Endothelial cell of hepatic sinusoid (primary cell): ENCODE results near the gene MAP4K2.

ENCODE experiments used
- in situ Hi-C: cut with HindIII; loops from 2 replicates; pipeline ENCODE4 v1.10.0; 2017; ENCODE audit warnings: low sequenced_read_pairs

MAP4K2 gene

DNA sequence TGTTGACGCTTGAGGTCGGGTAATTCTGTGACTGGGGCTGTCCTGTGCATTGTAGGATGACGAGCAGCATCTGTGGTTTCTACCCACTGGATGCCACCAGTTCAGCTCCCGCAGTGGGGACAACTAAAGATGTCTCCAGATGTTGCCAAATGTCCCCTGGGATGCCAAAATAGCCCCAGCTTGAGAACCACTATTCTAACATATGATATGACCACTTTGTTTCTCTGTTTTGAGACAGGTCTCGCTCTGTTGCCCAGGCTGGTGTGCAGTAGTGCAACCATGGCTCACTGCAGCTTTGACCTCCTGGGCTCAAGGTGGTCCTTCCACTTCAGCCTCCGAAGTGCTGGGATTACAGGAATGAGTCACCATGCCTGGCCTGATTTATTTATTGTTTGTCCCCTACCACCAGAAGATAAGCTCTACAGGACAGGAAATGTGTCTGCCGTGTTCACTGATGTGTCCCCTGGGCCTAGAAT, 11.7 kb upstream of the MAP4K2 start:
- in situ Hi-C loops = no loop called here

DNA sequence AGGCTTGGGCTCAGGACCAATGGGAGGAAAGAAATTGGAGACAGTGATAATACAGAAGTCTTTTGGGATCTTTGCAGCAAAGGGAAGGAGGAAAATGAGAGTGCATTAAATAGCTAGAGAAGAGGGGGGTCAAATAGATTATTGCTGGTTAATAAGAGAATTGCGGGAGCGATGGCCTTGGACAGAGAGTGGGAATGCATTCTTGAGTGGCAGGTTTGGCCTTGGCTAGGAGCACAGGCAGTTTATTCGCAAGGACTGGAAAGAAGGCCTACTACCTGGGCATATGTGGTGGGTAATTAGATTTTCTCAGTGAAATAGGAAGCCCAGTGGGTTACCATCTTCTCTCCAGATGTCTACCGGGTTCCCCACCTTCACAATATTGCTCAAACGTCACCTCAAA, 10.8 kb upstream of the MAP4K2 start:
- in situ Hi-C loops = no loop called here

DNA sequence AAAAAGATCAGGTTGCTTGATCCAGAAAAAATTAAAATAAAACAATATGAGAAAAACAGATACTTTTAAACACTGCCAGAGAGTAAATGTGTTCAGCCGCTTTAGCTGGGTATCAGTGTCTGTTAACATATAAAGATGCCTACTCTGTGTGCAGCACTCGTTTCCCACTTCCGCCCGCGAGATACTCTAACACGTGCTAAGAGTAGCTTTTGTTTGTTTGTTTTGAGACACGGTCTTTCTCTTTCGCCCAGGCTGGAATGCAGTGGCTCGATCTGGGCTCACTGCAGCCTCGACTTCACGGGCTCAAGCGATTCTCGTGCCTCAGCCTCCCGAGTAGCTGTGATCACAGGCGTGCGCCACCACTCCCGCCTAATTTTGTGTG, 7.9 kb upstream of the MAP4K2 start:
- in situ Hi-C loops = no loop called here

DNA sequence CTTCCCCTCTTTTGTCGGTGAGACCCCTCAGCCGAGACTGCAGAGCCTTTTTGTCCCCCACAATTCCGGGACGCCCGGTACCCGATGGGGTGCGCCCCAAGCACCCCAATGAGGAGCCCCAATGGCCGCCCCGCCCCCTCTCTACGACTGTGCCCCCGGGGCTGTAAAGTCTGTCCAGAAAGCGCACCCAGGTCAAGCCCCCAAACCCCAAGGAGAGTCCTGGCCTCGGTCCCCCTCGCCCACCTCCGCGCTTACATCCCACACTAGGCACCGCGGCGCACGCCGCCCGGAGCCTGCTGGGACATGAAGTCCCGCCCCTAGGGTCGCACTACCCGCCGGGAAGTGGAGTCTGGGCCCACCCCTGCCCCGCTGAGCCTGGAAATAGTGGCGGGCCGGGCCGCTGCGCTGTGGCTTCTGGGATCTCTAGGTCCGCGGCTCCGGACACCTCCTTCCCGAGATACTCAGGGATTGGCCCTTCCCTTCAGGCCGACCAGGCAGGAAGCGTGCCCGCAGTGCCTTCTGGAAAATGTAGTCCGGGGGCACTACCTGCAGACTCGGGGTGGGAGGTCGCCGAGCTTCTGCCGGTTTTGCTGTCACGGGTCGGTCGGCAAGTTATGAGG, 7.4 kb upstream of the MAP4K2 start, which contains the start of gene MEN1:
Gene MEN1, minus strand, starts transcription at position 281 of the 620 bp plus-strand sequence. CDS start 442 bp downstream, outside the sequence.
- in situ Hi-C loops = no loop called here

DNA sequence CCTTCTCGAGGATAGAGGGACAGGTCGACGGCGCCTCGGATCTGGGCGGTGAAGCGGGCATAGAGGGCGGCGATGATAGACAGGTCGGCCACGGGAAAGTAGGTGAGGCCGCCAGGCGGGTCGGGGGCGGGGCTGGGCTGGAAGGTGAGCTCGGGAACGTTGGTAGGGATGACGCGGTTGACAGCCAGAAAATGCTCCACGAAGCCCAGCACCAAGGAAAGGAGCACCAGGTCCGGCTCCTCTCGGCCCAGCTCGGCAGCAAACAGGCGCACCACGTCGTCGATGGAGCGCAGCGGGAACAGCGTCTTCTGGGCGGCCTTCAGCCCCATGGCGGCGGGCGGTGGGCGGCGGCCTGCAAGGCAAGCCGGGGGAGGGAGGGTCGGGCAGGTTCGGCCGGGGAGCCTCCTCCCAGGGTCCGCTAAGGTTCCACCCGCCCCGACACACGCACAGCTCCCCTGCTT, 6.8 kb upstream of the MAP4K2 start:
- in situ Hi-C loops = no loop called here

DNA sequence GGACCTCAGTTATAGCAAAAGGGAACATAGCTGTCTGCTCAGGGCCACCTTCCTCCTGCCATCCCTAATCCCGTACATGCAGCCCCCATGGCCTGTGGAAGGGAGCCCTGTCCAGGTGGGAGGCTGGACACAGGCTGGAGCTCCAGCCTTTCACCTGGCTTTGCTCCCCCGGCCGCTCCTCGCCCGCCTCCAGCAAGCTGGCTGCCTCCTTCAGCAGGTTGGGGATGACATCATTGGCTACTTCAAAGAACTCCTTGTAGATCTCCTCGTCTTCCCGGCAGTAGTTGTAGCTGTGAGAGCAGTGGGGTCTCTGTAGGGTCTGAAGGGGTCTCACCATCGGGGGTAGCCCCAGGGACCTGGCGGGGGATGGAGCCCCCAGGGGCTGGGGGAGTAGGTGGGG, 2.5 kb upstream of the MAP4K2 start:
- in situ Hi-C loops = no loop called here

DNA sequence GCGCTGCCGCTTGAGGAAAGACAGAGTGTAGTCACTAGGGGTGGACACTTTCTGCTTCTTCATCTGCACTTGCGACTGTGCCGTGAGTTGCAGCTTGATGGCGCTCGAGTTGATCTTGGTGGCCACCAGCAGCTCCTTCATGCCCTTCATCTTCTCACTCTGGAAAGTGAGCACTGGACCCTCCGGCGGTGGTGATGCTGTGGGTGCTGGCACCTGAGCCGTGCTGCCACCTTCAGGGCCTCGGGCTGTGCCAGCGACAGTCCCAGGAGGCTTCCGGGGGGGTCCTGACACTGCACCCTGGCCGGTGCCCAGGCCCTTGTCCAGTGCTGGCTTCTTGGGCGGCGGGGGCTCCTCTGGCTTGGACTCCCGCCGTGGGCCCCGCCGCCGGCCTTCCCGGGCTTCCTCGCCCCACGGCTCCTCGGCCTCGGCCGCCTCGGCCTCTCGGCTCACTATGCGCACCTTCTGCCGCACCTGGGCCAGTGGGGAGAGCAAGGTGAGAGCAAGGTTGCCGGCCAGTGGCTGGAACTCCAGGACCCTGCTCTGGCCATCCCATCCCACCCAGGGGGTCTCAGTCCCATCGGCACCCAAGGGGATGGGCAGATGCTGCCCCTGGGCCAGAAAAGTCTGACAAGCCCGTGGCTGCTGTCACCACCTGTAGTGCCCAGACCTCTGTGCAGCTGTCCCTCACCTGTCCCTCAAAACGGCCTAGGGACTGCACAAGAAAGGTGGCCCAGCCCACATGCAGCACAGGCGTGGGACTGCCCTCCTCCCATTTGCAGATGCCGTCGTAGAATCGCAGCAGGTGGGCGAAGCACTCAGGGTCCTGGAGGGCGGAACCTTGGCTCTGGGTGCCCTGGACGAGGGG, 1.6 kb upstream of the MAP4K2 start:
- in situ Hi-C loops = no loop called here

DNA sequence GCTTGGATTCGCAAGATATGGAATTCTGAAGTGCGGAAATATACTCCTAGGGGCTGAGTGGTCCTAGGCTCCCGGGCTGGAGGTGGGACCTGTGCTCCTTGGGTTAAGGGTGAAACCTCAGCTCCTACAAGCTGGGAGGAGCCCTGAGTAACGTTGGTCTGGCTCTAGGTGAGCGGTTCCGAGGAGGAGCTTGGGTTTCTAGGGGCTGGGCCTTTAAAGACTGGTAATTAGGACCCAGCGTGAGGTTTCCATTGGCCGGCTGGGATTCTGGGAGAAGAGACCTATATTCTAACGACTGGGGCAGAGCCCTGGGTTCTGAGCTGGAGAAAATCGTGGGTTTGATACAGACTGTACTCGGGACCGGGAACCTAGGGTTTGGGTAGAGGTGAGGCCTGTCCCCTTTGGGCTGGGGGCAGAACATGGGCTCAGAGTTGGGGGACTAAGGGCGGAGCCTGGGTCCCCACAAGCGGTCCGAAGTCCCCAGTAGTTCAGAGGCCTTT, 882 bp upstream of the MAP4K2 start:
- in situ Hi-C loops = no loop called here

DNA sequence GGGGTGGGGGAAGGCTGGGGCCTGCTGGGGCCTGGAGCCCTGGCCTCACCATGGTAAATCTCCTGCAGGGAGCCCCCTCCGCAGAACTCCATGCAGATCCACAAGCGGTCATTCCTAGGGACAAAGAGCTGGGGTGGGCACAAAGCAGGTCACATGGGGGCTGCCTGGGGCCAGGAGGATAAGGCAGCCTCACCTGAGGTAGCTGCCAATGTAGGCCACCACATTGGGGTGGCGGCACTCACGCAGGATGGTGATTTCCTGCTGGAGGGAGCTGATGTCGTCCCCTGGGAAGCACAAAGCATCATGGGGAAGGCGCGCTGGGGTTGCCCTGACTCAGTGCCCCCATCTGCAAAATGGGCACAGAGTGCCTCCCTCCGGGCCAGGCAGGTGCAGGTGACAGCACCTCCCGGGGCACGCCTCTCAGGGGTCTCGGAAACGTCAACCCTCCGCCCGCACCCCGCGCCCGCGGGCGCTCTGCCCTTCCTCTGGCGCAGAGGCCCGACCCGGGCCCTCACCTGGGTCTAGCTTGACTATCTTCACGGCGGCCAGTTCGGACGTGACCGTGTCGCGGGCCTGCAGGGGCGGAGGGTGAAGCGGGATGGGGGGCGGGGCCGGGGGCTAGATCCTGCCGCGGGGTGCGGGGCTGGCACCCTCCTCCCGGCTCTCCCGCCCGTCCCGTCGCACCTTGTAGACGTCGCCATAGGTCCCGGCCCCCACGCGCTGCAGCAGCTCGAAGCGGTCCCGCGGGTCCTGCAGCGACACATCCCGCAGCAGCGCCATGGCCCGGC, 450 bp downstream of the MAP4K2 start:
- in situ Hi-C loops = no loop called here

DNA sequence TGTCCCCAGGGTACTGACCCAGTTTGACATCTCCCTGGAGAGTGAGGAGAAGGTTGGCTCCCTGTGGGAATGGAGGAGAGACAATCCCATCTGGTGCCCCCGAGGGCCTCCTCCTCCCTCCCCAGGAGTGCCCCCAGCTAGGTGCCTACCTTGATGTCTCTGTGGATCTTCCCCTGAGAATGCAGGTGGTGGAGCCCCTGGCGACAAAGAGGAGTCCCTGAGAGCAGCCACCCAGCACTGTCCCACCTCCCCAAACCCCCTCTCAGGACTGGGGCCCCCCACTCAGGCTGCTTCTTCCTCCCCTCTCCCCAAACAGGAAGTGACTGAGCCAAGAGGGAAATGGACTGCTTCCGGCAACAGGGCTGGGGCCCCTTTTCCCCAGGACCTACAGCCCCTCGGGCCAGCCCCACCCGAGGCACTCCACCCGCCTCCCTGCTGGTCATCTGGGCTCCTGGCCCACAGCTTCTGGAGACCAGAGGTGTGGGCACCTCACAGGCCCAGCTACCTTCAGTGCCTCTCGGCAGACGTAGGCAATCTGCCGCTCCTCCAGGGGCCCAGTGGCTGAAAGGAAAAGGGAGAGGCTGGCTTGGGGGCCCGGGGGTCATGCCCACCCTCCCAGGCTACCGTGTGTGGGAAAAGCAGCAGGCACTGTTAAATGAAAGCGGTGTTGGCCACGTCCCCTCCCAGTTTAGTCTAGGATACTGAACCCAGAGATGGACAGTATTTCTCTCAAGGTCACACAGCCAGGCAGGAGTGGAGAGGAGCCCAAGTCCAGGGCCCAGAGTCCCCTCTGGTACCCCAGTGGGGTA, 1.2 kb downstream of the MAP4K2 start:
- in situ Hi-C loops = no loop called here

DNA sequence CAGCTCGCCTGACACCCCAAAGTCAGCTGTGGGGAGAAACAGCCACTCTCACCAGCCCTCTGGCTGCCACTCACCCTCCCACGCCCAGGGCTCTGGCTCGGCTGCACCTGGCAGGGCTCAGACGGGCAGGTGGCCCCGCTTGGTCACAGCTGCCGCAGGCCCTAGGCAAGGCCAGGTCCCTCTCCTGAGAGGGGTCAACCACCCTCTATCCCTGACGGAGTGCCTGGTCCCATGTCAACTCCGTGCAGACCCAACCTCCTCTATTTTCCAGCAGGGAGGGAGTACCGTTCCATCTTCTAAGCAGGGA, 1.9 kb downstream of the MAP4K2 start:
- in situ Hi-C loops = no loop called here

DNA sequence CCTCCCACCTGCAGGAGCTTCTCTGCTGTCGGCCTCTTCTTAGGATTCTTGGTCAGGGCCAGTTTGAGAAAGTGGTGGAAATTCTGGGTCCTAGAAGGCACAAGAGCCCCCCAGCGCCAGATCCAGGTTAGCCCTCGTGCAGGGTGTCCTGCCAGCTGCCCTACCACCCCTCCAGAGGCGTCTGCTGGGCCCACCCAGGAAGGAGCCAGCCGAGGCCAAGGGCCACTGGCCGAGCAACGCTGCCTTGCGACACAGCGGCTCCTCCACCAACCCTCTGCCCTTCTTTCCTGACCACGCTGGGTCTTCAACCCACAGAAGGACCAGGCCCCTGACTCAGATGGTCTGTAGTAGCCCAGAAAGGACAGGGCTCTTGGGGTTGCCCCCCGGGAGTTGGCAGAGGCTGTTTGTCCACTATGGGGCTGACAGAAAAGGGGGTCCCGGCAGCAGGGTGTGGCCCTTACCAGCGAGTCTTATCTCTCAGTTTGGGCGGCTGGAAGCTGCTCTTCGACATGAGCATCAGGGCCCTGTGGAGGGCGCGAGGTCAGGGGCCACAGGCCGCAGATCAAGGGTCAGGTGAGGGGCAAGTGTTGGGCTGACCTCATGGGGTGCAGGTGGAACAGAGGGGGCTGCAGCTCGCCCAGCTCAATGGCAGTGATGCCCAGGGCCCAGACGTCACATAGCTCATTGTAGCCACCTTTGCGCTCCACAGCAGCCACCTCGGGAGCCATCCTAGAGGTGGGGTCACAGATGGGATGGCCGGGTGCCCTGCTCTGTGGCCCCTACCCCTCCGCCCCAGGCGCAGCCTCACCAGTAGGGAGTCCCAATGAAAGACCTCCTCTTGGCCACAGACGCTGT, 2.5 kb downstream of the MAP4K2 start:
- in situ Hi-C loops = no loop called here

DNA sequence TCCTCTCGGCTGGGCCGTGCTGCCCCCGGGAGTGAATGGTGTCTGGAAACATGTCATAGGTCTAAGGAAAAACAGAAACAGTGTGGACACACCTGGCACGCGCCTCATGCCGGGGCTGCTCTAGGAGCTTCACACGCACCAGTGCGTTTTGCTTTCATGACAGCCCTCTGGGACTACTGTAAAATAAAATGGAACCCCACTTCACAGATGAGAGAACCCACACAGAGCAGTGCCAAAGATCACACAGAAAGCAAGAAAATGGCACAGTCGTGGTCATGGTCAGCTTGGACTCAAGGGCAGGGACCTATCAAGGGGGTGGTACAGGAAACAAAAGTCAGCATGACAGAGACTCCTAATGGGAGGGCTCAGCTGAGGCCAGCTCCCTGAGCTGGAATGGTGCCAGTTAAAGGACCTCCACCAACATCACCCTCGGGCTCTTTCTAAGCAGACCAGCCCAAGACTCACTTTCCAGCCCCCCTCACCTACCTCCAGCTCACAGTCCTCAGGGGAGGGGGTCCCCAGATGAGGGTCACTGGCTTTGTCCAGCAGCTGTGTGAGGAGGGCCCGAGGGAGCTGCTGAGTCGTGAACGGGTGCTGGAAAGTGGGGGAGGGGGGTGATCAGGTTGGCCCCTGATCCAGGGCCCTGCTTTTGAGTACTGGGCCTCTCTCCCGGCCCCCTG, 3.3 kb downstream of the MAP4K2 start:
- in situ Hi-C loops = no loop called here

DNA sequence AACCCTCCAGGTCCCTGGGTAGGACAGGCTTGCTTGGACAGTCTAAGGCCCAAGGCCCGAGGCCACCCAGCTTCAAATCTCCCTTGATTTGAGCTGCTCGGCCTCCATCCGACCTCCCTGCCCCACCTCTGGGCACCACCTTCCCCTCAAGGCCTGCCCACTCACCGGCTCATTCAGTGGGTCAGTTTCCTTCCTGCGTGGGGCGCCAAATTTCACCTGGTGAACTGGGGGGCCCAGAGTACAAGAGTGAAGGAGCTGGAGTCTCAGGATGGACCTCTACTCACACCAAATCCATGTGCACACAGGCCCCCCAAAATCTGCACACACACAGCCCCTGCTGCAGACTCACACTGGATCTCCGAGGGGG, 3.8 kb downstream of the MAP4K2 start:
- in situ Hi-C loops = no loop called here

DNA sequence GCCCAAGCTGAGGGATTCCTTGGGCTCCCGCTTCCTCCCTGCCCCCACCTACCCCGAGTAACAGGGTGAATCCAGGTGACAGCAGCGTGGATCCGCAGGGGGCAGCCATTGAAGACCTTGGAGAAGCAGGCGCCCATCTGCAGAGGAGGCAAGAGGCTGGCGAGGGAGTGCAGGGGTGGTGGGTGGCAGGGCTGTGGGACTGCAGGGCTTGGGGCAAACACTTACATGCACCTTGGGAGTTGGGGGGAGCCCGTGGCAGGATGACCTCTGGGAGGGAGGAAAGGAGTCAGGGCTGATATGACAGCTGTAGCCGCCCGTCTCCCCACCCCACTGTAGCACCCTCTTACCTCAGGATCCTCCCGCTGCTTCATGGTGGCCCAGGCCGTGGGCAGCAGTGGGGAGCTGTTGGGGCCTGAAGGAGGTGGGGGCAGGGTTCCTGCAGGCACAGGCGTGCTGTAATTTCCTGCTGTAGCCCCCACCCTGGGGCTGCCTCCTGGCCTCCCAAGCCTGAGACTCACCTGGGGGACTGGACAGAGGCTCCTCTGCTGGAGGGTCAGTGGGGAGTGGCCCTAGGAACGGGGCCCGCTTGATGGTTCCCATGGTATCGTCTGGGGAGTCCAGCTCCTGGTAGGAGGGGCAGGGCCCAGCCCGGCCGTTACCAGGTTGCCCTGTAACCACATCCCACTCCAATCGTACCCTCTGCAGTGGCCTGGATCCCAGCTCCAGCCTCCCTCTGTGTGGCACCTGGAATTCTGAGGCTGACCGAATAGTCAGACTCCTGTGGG, 6.1 kb downstream of the MAP4K2 start:
- in situ Hi-C loops = no loop called here

DNA sequence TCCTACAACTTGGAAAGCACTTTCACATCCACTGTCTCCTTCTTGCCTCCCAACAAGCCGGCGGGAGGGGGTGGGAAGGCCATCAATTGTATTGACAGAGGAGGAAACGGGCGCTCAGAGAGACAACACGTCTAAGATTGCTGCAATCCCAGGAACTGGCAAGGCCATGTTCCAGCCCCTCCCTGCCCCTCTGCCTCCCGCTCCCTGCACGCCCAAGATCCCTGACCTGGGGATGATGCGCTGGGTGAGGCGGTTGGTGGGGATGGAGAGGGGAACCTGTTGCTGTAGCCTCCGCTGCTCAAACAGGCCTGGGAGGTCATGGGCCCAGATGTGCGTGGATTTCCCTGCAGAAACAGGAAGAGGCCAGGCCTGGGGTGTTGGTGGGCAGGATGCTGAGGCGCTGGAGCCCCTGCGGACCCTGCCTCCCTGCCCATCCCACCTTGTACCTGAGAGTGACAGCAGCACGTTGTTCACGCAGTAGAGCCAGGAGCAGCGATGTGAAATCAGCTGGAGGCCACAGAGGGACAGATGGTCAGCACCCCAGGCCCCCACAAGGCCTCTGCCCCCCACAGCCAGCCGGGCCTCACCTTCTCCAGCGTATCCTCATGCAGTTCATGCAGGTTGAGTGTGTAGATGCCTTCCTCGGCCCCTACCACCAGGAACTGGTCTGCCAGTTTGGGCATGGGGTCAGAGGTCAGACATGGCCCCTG, 6.8 kb downstream of the MAP4K2 start:
- in situ Hi-C loops = no loop called here

DNA sequence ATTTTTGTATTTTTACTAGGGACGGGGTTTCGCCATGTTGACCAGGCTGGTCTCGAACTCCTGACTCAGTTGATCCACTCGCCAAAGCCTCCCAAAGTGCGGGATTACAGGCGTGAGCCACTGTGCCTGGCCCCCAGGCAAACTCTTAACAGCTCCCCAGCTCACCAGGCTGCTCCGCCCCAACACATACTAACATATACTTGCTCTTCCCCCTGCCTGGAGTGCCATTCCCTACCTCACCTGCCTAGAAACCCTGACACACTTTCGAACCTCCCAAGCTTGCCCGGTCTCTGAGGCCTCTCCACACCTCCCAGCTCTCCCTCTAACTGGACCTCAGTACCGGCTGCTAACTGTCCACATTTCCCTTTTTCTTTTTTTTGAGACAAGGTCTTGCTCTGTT, 8.5 kb downstream of the MAP4K2 start:
- in situ Hi-C loops = loop anchor here (5.0 kb wide), 2 partner anchors 98 to 138 kb away; no protein-coding TSS in a partner anchor
